ENCODE results near the gene PCNX2.

- TF ChIP-seq POLR2A (IDR thresholded peaks at IDR 0.05) (no peak), CTCF (IDR thresholded peaks at IDR 0.05) (no peak)
Measured at GRCh38 chr1:232990176-232991128, 305.1 kb downstream of the PCNX2 start.

Measured in esophagus squamous epithelium (tissue), 4 donors.